Iris pigment epithelial cell (primary cell): ENCODE measurements around the gene CEACAM16.

ENCODE experiments used
- DNase-seq: peaks from one replicate; pipeline ENCODE4 v3.0.0-alpha.2; 2011; ENCODE audit warnings: low read depth

The CEACAM16 gene

DNA sequence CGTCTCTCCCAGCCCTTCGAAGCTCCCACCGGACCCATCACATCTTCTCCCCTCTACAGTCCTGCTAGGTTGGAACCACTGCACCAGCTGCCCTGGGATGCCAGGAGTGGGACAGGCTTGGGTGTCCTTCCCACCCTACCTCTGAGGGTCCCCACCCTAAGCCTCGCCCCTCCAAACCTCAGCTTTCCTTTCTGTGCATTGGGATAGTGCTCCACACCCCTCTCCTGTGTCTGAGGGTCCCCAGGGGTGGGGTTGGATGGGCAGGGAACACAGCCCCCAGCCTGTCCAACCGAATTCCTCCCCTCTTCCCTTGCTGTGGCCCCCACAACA is 47.6 kb downstream of the CEACAM16 start:
- no peak for DNase-seq

GRCh38 chr19:44746946-44747738 is 48.2 kb downstream of the CEACAM16 start:
- peak; percentile 97 for DNase-seq

GRCh38 chr19:44747739-44748425 is 48.9 kb downstream of the CEACAM16 start:
- DNase-seq = peak; percentile 65

DNA sequence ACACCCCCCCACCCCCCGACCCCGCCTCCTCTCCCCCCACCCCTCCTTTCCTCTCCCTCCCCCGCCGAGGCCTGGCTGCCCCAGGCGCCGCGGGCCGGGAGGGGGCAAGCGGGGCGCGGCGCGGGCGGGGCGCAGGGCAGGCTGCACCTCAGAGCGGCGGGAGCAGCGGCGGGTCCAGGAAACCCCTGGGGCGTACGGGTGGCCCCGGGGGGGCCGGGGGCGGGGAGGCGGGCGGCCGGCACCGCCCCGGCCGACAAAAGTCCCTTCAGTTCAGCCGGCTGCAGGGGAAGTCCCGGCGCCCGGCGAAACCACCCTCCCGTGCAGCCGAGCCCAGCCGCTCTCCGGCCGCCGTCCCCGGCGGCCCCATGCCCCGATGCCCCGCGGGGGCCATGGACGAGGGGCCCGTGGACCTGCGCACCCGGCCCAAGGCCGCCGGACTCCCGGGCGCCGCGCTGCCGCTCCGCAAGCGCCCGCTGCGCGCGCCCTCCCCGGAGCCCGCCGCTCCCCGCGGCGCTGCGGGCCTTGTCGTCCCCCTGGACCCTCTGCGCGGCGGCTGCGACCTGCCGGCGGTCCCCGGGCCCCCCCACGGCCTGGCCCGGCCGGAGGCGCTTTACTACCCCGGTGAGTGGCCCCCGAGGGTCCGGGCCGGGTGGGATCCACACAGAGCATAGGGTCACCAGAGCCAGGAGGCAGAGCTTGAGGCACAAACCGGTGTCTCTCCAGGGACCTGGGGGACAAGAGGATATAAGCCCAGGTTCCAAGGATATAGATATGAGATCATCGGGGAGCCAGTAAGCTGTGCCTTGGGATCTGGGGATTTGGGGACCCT is 49.7 kb downstream of the CEACAM16 start, which contains the start of gene BCL3:
Gene BCL3, plus strand, starts transcription at position 283 of the 829 bp plus-strand sequence. Its CDS starts 83 bp downstream, at position 366.
- peak; percentile 66 for DNase-seq

GRCh38 chr19:44749292-44749691 is 50.3 kb downstream of the CEACAM16 start:
- DNase-seq = no peak

GRCh38 chr19:44749994-44750393 is 51.0 kb downstream of the CEACAM16 start:
- no peak for DNase-seq

GRCh38 chr19:44752123-44752815 is 53.3 kb downstream of the CEACAM16 start:
- no peak for DNase-seq

GRCh38 chr19:44752816-44753625 is 54.1 kb downstream of the CEACAM16 start:
- peak; percentile 99 for DNase-seq

GRCh38 chr19:44753626-44753931 is 54.6 kb downstream of the CEACAM16 start:
- no peak for DNase-seq

GRCh38 chr19:44753932-44754749 is 55.2 kb downstream of the CEACAM16 start:
- DNase-seq = peak; percentile 93

DNA sequence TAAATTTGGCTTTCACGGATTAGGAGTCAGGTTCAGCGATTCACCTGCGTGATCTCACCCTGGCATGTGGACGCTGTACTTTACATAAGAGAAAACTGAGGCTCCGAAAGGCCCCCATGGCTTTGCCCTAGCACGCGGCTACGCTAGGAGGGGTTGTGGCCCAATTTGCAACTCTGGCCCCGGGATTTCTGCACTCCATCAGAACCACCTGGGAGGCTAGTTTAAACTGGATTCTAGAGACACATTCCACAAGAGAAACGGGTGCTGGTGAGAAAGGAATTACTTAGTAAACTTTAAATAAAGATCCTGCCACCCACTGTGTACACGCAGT is 55.8 kb downstream of the CEACAM16 start:
- DNase-seq = no peak

DNA sequence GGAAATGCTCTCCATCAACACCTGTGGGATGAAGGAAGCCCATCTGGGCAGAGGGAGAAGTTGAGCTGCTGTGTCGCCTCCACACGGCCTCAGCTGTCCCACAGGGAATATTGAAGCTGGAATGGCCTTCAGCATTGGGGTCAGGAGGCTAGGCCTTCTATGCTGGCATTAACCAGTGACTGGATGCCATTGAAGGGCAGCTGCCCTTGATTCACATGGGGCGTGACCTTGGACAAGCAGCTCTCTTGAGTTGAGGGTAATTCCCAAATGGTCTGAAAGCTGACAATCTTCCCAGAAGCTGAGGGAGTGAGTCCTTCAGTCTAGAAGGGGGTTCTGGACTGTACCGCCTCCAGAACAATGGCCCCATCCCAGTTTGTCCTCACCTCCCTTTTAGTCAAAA is 56.3 kb downstream of the CEACAM16 start:
- no peak for DNase-seq

DNA sequence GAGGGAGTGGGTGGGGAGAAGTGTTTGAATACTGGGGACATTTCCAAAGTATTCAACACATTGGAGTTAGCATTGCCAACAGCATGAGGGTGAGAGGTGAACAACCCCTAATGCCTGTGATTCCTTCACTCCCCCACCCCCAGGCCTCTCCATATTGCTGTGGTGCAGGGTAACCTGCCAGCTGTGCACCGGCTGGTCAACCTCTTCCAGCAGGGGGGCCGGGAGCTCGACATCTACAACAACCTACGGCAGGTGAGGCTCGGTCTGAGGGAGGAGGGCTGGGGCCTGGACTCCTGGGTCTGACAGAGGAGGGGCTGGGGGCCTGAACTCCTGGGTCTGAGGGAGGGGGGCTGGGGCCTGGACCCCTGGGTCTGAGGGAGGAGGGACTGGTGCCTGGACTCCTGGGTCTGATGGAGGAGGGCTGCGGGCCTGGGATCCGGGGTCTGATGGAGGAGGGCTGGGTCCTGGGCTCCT is 57.2 kb downstream of the CEACAM16 start:
- DNase-seq = no peak

- DNase-seq = peak; percentile 87
Measured at GRCh38 chr19:44757057-44757734, 58.2 kb downstream of the CEACAM16 start.

- peak; percentile 74 for DNase-seq
Measured at GRCh38 chr19:44757735-44758505, 59.0 kb downstream of the CEACAM16 start.

DNA sequence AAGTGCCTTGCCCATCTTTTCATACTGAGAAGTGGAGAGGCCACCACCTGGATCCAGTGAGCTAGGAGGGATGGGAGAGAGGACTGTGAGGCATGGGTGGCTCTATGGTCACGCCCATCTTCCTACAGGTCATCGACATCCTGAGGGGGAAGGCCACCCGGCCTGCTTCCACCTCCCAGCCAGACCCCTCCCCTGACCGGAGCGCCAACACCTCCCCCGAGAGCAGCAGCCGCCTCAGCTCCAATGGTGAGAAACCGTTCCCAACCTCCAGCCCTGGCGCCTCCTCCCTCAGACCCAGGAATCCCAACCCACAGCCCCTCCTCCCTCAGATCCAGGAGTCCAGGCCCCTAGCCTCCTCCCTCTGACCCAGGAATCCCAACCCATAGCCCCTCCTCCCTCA is 59.6 kb downstream of the CEACAM16 start:
- no peak for DNase-seq

DNA sequence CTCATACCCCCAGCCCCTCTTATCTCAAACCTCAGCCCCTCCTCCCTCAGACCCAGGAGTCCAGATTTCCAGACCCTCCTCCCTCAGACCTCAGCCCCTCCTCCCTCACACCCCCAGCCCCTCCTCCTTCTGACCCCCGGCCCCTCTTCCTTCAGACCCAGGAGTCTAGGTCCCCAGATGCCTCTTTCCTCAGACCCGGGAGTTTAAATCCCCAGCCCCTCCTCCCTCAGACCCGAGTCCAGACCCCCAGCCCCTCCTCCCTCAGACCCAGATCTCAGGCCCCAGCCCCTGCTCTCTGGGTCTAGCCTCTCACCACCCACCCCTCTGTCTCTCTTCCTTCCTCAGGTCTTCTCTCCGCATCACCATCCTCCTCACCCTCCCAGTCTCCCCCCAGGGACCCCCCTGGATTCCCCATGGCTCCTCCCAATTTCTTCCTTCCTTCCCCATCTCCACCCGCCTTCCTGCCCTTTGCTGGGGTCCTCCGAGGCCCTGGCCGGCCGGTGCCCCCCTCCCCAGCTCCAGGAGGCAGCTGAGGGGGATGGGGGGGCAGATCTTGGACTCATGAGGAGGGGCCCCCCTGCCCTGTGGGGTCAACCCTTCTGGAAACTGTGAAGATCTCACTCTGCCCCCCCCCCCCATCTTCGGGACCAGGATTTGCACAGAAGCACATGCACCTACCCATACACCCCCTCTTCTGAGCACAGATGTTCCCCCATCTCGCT is 60.3 kb downstream of the CEACAM16 start:
- DNase-seq = no peak
